IgD-negative memory B cell (primary cell): Measurements from ENCODE around the gene GABRR2. TPM values are rescaled to one million over a fixed set of nuclear protein-coding genes. Genes with fewer than 3 reads are reported as not detected.
A peak's percentile ranks its signal among the peaks of the same experiment; 100 is the strongest.

Source experiments
- H3K27ac Mint-ChIP-seq, 3 donors: one replicate each; pipeline ENCODE4 v1.8.0; 2020 to 2022; ENCODE audit warnings: mild to moderate bottlenecking in 3 of 3, mixed read lengths in 3 of 3, moderate library complexity in 1 of 3
- H3K27me3 Mint-ChIP-seq: one replicate; pipeline ENCODE4 v1.8.0; 2021; ENCODE audit warnings: mixed read lengths
- H3K36me3 Mint-ChIP-seq: one replicate; pipeline ENCODE4 v1.8.0; 2020; ENCODE audit warnings: mild to moderate bottlenecking, mixed read lengths
- H3K4me1 Mint-ChIP-seq, 3 donors: one replicate each; pipeline ENCODE4 v1.8.0; 2020 to 2022; ENCODE audit warnings: mixed read lengths in 3 of 3, mild to moderate bottlenecking in 1 of 3
- H3K4me3 Mint-ChIP-seq, 4 donors: one replicate each; pipeline ENCODE4 v1.8.0; 2020 to 2022; ENCODE audit warnings: mild to moderate bottlenecking in 4 of 4, mixed read lengths in 4 of 4, moderate library complexity in 3 of 4
- H3K9me3 Mint-ChIP-seq, 3 donors: one replicate each; pipeline ENCODE4 v1.8.0; 2020 to 2021; ENCODE audit warnings: mixed read lengths in 3 of 3, mild to moderate bottlenecking in 1 of 3
- polyA plus RNA-seq: library from polyadenylated mRNA; unstranded; fragments of 300-500 nt; fragmentation: Illumina TruSeq; gene quantifications from one replicate; pipeline ENCODE4 v1.2.3, GENCODE V29; 2021

The GABRR2 gene
- polyA plus RNA-seq, 1 donor from 2014 or later, result 0.13 TPM

DNA sequence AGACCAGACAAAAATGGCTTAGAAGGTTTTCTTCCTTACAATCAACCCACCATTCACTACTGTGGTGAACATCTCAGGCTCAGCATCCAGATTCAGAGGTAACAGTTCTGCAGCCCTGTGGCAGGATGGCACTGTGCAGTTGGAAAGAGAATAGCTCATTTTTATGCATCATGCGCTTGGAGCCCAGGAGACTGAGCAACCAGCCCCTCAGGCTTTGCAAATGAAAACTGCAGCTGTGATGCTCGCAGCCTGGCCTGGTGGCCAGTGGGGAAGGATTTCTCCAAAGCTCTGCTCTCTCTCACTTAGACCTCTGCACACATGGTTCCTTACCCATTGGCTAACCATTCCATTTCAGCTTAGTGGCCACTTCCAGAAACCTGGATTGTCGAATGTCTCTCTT, 45.8 kb downstream of the GABRR2 start:
- Mint-ChIP-seq H3K4me1 (peaks cover 6 to 10% (median 8%) of the 10 kb centered on the region in 3 donors), H3K27me3 (peaks cover 7% of the 10 kb centered on the region), H3K27ac (no peak overlapping the region), H3K4me3 (no peak overlapping the region), H3K36me3 (peaks cover 1% of the 10 kb centered on the region), H3K9me3 (no peaks in the 10 kb centered on the region)

DNA sequence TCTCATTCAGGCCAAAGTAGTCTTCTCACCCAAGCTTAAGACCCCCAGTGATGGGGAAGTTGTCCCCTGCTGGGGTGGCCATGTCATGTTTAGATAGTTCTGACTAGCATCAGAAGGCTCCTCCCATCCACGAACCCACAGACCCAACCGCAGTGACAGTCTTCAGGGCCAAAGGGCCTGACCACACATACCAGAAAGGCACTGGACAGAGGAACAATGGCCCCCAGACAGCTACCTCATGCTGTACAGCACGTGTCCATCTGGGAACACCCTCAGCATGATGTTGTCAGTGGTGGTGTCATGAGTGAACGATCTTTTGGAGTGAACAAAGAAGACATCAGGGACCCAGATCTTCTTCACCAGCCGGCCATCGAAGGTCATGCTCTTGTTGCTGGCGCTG, 46.3 kb downstream of the GABRR2 start:
- H3K27me3 Mint-ChIP-seq, result peaks cover 7% of the 10 kb centered on the region
- peak overlapping the region in 1 of 4 donors; percentile 71 for H3K4me3 Mint-ChIP-seq
- H3K27ac Mint-ChIP-seq, result no peak overlapping the region
- no peaks in the 10 kb centered on the region for H3K9me3 Mint-ChIP-seq
- peaks cover 1% of the 10 kb centered on the region for H3K36me3 Mint-ChIP-seq
- peaks cover 6 to 10% (median 8%) of the 10 kb centered on the region in 3 donors for H3K4me1 Mint-ChIP-seq

DNA sequence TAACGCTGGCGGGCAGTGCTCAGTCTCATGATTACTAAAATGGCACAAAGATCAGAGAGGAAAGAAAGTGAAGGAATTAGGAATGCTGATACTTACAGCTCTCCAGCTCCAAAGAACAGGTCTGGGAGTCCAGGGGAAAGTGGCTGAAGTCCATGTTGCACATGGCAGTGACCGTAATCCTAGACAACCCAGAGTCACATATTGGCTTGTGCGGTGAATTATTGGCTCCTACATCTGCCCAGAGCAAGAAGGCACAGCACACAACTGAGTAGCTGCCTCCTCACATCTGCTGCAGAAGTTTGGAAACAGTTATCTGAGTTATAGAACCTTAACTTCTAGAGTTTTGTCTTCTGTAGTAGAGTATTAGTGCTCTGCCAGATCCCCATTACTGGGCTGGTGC, 47.2 kb downstream of the GABRR2 start:
- no peaks in the 10 kb centered on the region for H3K9me3 Mint-ChIP-seq
- H3K4me1 Mint-ChIP-seq, result peaks cover 6 to 10% (median 8%) of the 10 kb centered on the region in 3 donors
- peaks cover 1% of the 10 kb centered on the region for H3K36me3 Mint-ChIP-seq
- no peak overlapping the region for H3K4me3 Mint-ChIP-seq
- peaks cover 7% of the 10 kb centered on the region for H3K27me3 Mint-ChIP-seq
- no peak overlapping the region for H3K27ac Mint-ChIP-seq

DNA sequence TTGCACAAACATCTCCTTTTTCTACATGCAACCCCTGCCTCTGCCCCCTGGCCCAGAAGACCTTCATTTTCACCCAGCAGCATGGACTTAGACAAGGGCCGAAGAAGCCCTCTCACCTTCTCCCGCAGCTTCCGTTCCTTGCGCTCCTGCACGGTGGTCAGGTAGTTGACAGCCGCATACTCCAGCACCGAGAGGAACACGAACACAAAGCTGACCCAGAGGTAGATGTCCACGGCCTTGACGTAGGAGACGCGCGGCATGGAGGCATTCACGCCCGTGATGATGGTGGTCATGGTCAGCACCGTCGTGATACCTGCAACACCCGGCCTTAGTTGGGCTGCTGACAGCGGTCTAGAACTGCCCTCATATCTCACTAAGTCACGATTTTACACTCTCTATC, 50.8 kb downstream of the GABRR2 start:
- no peak overlapping the region for H3K4me3 Mint-ChIP-seq
- H3K4me1 Mint-ChIP-seq, result peaks cover 2 to 12% (median 4%) of the 10 kb centered on the region in 3 donors
- H3K27me3 Mint-ChIP-seq, result peaks cover 3% of the 10 kb centered on the region
- peaks cover 1% of the 10 kb centered on the region for H3K36me3 Mint-ChIP-seq
- no peak overlapping the region for H3K27ac Mint-ChIP-seq
- no peaks in the 10 kb centered on the region for H3K9me3 Mint-ChIP-seq

DNA sequence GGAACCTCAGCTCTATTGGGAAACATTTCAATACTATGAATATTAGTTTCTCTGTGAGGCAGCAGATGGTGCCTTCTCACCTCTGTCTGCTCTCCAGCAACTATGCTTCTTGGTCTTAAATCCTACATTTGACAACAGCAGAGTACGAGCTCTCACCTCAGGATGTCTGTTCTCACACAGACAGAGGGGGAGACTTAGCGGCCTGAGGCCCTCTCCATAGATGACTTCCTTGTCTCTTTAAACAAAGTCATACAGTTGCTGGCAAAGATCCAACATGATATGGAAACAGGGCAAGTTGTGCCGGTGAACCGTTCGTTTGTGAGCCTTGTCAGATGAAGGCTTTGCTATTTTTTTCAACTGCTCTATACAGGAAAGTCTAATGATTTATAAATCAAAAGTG, 54.3 kb downstream of the GABRR2 start:
- no peak overlapping the region for H3K27ac Mint-ChIP-seq
- H3K36me3 Mint-ChIP-seq, result no peaks in the 10 kb centered on the region
- H3K4me3 Mint-ChIP-seq, result no peak overlapping the region
- H3K9me3 Mint-ChIP-seq, result no peaks in the 10 kb centered on the region
- H3K4me1 Mint-ChIP-seq, result peaks cover 8 to 18% (median 9%) of the 10 kb centered on the region in 3 donors
- no peaks in the 10 kb centered on the region for H3K27me3 Mint-ChIP-seq

DNA sequence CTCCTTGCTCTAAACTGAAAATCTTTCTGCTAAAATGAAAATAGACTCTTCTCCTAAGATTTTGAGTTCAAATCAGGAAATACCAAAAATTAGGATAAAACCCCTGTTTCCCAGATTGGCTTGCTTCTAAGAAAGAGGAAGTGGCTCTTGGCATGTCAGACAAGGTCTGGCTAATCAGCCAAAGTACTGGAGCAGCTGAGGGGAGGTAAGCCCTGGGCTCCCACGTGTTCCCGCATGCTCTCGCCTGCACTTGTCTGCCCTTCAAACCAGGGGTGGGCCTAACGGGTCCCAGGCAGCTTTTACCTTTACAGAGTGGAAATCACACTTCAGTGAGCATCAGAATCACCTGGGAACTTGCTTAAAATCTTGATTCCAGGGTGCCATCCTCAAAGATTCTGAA, 54.8 kb downstream of the GABRR2 start:
- no peaks in the 10 kb centered on the region for H3K9me3 Mint-ChIP-seq
- H3K27ac Mint-ChIP-seq, result no peak overlapping the region

DNA sequence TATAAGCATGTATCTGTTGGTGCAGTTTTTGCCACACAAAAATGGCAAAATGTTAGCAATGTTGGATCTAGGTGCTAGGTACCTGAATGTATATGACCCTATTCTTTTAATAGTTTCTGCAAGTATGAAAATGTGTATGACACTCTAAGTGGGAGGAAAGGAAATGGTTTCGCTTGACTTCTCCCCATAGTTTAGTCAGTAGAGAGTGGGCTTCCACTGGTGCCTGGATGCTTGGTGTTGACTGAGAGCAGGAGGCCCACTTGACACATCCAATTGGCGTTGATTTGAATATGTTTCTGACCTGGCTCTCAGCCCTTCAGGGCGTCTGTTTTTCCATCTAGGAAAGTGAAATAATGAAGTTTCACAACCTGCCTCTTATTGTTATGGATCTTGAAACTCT, 56.2 kb downstream of the GABRR2 start:
- Mint-ChIP-seq H3K27ac (no peak overlapping the region), H3K27me3 (no peaks in the 10 kb centered on the region), H3K9me3 (no peaks in the 10 kb centered on the region), H3K36me3 (no peaks in the 10 kb centered on the region), H3K4me3 (peak overlapping the region in 1 of 4 donors; percentile 67), H3K4me1 (peaks cover 8 to 18% (median 9%) of the 10 kb centered on the region in 3 donors)

More for the DNA sequence above, 54.8 kb downstream of the GABRR2 start:
- Mint-ChIP-seq H3K36me3 (no peaks in the 10 kb centered on the region), H3K4me1 (peaks cover 8 to 18% (median 9%) of the 10 kb centered on the region in 3 donors), H3K27me3 (no peaks in the 10 kb centered on the region), H3K4me3 (no peak overlapping the region)

DNA sequence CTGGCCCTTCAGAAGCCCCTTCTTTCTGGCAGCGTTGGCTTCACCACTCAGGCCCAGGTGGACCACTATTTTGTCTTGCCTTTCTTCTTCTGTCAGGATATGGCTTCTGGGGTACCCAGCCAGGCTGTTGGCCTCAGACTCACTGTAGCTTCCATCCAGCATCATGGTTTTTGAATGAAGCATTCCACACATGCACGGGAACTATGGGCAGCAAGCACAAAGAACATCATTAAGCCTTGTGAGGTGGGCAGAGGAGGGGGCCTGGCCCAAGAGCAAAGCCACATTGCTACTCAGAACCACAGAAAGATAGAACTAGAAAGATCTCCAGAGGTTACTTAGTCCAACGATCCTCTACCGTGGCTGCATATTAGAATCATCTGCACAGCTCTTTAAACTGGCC, 57.3 kb downstream of the GABRR2 start:
- Mint-ChIP-seq H3K4me1 (peaks cover 8 to 18% (median 12%) of the 10 kb centered on the region in 3 donors), H3K27ac (no peak overlapping the region), H3K27me3 (no peaks in the 10 kb centered on the region)

DNA sequence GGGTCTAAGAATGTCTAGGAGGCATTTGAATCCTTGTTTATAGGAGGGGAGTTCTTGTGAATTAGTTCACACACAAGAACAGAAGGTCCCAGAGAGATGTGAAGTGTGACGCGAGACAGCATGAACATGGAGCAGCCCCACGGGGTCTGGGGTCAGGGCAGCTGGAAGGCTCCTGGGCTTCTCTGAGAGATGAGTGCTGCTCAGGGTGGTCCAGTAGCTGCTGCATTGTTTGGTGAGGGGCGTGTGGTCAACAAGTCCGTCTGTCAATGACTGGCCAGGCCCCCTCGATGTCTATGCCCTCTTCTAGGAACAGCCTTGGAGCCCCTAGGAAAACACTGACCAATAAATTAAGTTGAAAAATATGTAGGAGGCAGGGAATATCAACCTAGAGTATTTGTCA, 57.8 kb downstream of the GABRR2 start:
- Mint-ChIP-seq H3K4me1 (peaks cover 8 to 18% (median 12%) of the 10 kb centered on the region in 3 donors), H3K4me3 (no peak overlapping the region), H3K36me3 (peaks cover 3% of the 10 kb centered on the region), H3K27ac (no peak overlapping the region), H3K9me3 (no peaks in the 10 kb centered on the region), H3K27me3 (no peaks in the 10 kb centered on the region)

More for the DNA sequence above, 57.3 kb downstream of the GABRR2 start:
- H3K4me3 Mint-ChIP-seq, result no peak overlapping the region
- no peaks in the 10 kb centered on the region for H3K9me3 Mint-ChIP-seq
- H3K36me3 Mint-ChIP-seq, result peaks cover 3% of the 10 kb centered on the region

DNA sequence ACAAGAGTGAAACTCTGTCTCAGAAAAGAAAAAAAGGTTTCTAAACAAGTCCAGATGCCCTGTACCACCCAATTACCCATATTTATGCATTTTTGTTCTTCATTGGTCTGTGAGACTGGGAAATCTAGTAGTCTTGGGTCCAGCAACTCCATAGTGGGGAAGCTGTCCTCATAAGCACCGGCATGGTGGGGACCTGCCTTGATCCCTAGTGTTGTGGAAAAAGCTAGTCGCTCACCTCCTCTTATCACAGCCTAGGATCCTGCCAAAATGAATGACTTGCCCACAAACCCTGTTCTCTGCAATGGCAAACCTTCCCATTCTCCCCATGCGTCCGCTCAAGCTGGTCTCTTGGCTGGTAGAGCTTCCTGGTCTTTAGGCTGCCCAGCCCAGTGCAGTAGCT, 59.7 kb downstream of the GABRR2 start:
- H3K36me3 Mint-ChIP-seq, result peaks cover 3% of the 10 kb centered on the region
- H3K4me3 Mint-ChIP-seq, result no peak overlapping the region
- no peak overlapping the region for H3K27ac Mint-ChIP-seq
- peaks cover 8 to 12% (median 10%) of the 10 kb centered on the region in 3 donors for H3K4me1 Mint-ChIP-seq
- no peaks in the 10 kb centered on the region for H3K9me3 Mint-ChIP-seq
- H3K27me3 Mint-ChIP-seq, result no peaks in the 10 kb centered on the region

DNA sequence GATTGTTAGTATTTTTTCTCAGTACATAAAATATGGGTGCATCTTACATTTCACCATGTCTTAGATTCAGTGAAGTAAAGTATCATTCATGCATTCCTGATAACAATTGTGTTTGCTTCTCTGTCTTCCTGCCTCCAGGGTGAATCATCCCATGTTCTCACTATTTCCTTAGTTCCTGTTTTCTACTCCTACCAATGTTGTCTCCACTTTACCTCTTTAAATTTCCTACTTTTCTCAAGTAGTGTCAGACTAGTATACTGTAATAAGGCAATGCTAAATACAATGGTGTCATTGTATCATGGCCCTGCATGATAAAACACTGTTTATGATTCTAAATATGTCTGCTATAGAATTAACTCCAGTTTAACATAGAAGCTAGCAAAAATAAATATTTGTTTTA, 60.5 kb downstream of the GABRR2 start:
- Mint-ChIP-seq H3K4me1 (peaks cover 7 to 9% (median 7%) of the 10 kb centered on the region in 3 donors), H3K36me3 (peaks cover 3% of the 10 kb centered on the region), H3K27ac (no peak overlapping the region)

DNA sequence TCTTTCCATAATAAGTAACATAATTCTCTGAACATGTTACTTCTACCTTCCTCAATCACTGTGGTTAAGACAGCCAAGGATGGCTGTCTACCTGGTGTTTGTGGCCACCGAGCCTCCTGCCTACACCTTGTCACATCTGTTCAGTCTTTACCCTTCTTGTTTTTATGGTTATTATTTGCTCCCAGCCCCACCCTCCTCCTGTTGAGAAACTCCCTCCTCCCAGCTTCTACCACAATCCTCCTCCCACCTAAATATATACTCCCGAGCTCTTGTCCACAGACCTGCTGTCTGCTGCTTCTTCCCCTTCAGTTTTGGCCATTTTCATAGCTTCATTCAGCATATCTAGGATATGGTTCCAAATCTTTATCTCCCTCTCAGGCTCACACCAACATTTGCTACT, 62.2 kb downstream of the GABRR2 start:
- Mint-ChIP-seq H3K4me1 (peaks cover 0 to 3% (median 0%) of the 10 kb centered on the region in 3 donors), H3K36me3 (peaks cover 3% of the 10 kb centered on the region), H3K4me3 (peak overlapping the region in 1 of 4 donors; percentile 42), H3K27me3 (peaks cover 7% of the 10 kb centered on the region), H3K27ac (no peak overlapping the region), H3K9me3 (no peaks in the 10 kb centered on the region)

More for the DNA sequence above, 60.5 kb downstream of the GABRR2 start:
- H3K27me3 Mint-ChIP-seq, result peaks cover 5% of the 10 kb centered on the region
- no peaks in the 10 kb centered on the region for H3K9me3 Mint-ChIP-seq
- no peak overlapping the region for H3K4me3 Mint-ChIP-seq

DNA sequence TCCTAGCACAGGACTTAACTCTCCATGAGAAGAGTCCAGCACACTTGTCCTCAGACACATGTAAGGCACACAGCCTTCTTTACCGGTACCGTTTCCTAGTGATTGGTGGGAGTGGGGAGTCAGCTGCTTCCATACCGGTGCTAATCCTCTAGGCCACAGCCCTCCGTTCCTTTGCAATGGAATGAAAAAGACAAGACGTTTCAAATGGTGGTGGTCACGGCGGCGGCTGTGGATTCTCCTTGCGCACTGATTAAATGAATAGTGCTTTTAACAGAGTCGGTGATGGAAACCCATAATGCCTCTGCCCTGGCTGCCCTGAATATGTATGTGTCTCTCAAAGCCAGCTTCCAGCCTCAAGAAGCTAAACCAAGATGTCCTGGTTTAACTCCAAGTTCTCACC, 63.1 kb downstream of the GABRR2 start:
- Mint-ChIP-seq H3K27me3 (peaks cover 7% of the 10 kb centered on the region), H3K36me3 (peaks cover 3% of the 10 kb centered on the region), H3K9me3 (no peaks in the 10 kb centered on the region), H3K4me1 (peaks cover 0 to 3% (median 0%) of the 10 kb centered on the region in 3 donors), H3K27ac (no peak overlapping the region), H3K4me3 (no peak overlapping the region)

DNA sequence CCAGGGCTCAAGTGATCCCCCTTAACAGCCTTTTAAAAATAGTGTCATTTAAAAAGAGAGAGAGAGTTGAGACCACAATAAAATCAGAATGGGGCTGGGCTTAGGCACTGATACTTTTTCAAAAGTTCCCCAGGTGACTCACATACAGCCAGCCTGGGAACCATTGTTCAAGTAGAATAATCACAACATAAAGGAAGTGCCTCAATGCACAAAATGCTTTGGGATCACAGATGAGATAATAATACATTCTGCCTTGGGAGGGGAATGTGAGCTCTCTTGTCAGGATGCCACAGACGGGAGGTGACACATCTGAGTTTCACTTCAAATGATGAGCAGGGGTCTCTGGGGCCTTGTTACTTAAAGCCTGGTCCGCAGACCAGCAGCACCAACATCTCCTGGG, 63.9 kb downstream of the GABRR2 start:
- Mint-ChIP-seq H3K9me3 (peaks cover 0 to 2% (median 0%) of the 10 kb centered on the region in 3 donors), H3K27ac (no peak overlapping the region), H3K4me1 (peaks cover 0 to 3% (median 0%) of the 10 kb centered on the region in 3 donors), H3K27me3 (peaks cover 7% of the 10 kb centered on the region), H3K4me3 (no peak overlapping the region), H3K36me3 (peaks cover 3% of the 10 kb centered on the region)

DNA sequence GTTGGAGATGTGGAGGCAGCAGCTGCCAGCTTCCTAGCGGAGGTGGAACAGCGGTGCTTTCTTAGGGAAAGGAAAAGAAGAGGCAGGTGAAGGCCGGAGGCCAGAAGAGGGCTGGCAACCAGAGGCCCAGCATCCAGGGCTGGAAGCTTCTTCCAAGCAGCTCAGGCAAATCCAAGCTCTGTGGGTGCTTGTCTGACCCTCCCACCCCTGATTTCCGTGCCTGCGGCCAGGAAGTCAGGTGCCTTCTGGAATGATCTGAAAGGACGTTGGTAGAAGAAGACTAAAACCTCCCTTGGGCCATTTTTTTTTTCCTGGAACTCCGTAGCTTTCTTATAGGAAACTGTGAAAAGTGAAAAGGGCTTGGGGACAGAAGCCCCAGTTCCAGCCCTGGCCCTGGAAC, 64.9 kb downstream of the GABRR2 start:
- Mint-ChIP-seq H3K4me1 (peaks cover 0 to 3% (median 0%) of the 10 kb centered on the region in 3 donors), H3K36me3 (peaks cover 3% of the 10 kb centered on the region), H3K4me3 (no peak overlapping the region), H3K27ac (no peak overlapping the region), H3K27me3 (peaks cover 13% of the 10 kb centered on the region), H3K9me3 (peaks cover 0 to 2% (median 0%) of the 10 kb centered on the region in 3 donors)

DNA sequence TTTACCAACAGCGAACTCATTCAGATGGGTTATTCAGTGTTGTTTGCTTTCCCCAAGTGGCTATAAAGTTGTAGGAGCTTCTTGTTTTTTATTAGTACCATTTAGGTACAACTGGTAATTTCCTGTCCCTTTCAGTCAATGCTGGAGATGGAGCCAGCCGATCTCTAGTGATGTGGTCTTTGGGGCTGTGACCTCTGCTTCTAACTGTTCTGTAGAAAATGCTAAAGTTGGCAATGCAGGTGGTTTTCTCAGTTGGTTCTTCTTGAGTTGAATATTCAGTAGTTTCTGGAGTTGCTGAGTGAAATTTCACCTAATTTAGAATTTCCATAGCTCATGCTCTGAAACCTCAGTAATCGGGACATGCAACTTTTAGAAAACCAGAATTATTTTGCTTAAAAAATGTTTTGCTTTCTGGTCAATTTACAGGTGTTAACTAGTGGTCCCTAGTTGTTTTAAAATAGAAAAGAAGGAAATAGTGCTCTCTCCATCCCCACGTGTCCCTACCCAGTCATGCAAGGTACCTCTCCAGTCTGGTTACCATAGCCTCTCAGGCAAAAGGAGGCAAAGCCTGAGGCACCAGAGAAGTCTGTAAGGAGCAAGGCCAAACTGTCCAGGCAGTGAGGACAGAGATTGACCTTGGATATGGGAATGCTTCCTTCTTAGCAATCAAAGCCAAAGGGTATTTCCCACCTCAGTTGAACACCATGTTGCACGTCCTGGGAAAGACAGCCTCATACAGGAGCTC, 70.7 kb downstream of the GABRR2 start:
- H3K4me3 Mint-ChIP-seq, result peak overlapping the region in 1 of 4 donors; percentile 70

More for the DNA sequence above, 70.7 kb downstream of the GABRR2 start:
- Mint-ChIP-seq H3K27ac (no peak overlapping the region), H3K4me1 (peaks cover 4 to 15% (median 15%) of the 10 kb centered on the region in 3 donors), H3K36me3 (no peaks in the 10 kb centered on the region), H3K27me3 (peaks cover 12% of the 10 kb centered on the region), H3K9me3 (peaks cover 0 to 2% (median 0%) of the 10 kb centered on the region in 3 donors)
